K562 (cell line): ENCODE measurements around the gene ASB6.
A peak's percentile ranks its signal among the peaks of the same experiment; 100 is the strongest.

Experiments used
- CTCF ChIP-seq, 3 experiments: IDR thresholded peaks in 2 of 3; conservative IDR thresholded peaks in 1 of 3; 2 replicates each; pipeline ENCODE4 v1.5.1; 2011 to 2012; ENCODE audit warnings: low read length in 3 of 3, mild to moderate bottlenecking in 3 of 3, control low read depth in 2 of 3, improper control_type of control experiment in 1 of 3, inconsistent platforms in 1 of 3, low read depth in 1 of 3, mixed read lengths in 1 of 3, moderate library complexity in 1 of 3; ENCODE audit not compliant: insufficient read depth in 2 of 3
- ELF4 ChIP-seq: fragments of 450-650 bp; formaldehyde crosslinking; IDR thresholded peaks from 2 replicates; pipeline ENCODE4 v1.4.0; 2022; ENCODE audit warnings: missing genetic modification characterization
- EP300 ChIP-seq: IDR thresholded peaks from 2 replicates; pipeline ENCODE4 v1.6.1; 2012; ENCODE audit warnings: low read length, improper control_type of control experiment
- ETV6 ChIP-seq, 3 experiments: fragments of 150-350 bp in 1 of 3; sonication (generic) in 1 of 3; formaldehyde crosslinking in 1 of 3; IDR thresholded peaks; 2 replicates each; pipeline versions ENCODE4 v1.6.1 to v1.8.0; 2014 to 2022; ENCODE audit warnings: borderline replicate concordance in 2 of 3, low read depth in 2 of 3, antibody characterized with exemption in 1 of 3, low read length in 1 of 3, mild to moderate bottlenecking in 1 of 3, missing genetic modification reagents in 1 of 3
- FOXK1 ChIP-seq: sonication (generic); formaldehyde crosslinking; IDR thresholded peaks from 2 replicates; pipeline ENCODE4 v1.8.0; 2022; ENCODE audit warnings: missing genetic modification reagents, mild to moderate bottlenecking, borderline replicate concordance
- MLX ChIP-seq, 2 experiments: fragments of 450-650 bp in 1 of 2; sonication (generic) in 1 of 2; formaldehyde crosslinking; conservative IDR thresholded peaks; 2 replicates each; pipeline versions ENCODE4 v1.4.0 to v1.8.1; 2020 to 2022; ENCODE audit warnings: mild to moderate bottlenecking in 1 of 2, missing genetic modification reagents in 1 of 2
- MTA2 ChIP-seq: fragments of 450-650 bp; IDR thresholded peaks from 2 replicates; pipeline ENCODE4 v1.6.1; 2016; ENCODE audit warnings: low read depth
- POLR2AphosphoS5 ChIP-seq: IDR thresholded peaks from 2 replicates; pipeline ENCODE4 v1.6.1; 2011; ENCODE audit warnings: mild to moderate bottlenecking, low read depth, low read length, moderate library complexity; ENCODE audit not compliant: control insufficient read depth, insufficient read depth
- REST ChIP-seq, 2 experiments: fragments of 450-650 bp; formaldehyde crosslinking in 1 of 2; IDR thresholded peaks; 2 replicates each; pipeline versions ENCODE4 v1.4.0 to v1.6.1; 2014 to 2020; ENCODE audit warnings: mild to moderate bottlenecking in 2 of 2, borderline replicate concordance in 1 of 2, low read depth in 1 of 2
- SNAPC5 ChIP-seq: fragments of 250-450 bp; sonication (Bioruptor Pico); IDR thresholded peaks from 2 replicates; pipeline ENCODE4 v1.8.0; 2021; ENCODE audit warnings: moderate library complexity, mild to moderate bottlenecking, inconsistent platforms
- THRA ChIP-seq: fragments of 450-650 bp; IDR thresholded peaks from 2 replicates; pipeline ENCODE4 v1.6.1; 2017; ENCODE audit warnings: mild to moderate bottlenecking, moderate library complexity
- ZFPM2 ChIP-seq: fragments of 250-450 bp; sonication (Bioruptor Pico); IDR thresholded peaks from 2 replicates; pipeline ENCODE4 v1.5.1; 2022; ENCODE audit warnings: mild to moderate bottlenecking

- peak; percentile 74 to 94 (median 87) for TF ChIP-seq CTCF (IDR thresholded peaks at IDR 0.05 in 2 of 3, conservative IDR thresholded peaks at IDR 0.05 in 1 of 3; ENCODE audit: insufficient read depth in 2 of 3, low read depth in 1 of 3, low read length in 3 of 3)
- no peak for TF ChIP-seq SNAPC5
- no peak for TF ChIP-seq MTA2
- TF ChIP-seq POLR2AphosphoS5 = no peak
- TF ChIP-seq EP300 = 0 out of 2 replicates have a peak, but pooled peaks have one; percentile 5
- no peak for TF ChIP-seq ZFPM2 (CRISPR knock-in tag)
- no peak for TF ChIP-seq FOXK1 (CRISPR knock-in tag)
- TF ChIP-seq ELF4 (CRISPR knock-in tag) = no peak
- TF ChIP-seq REST (IDR thresholded peaks at IDR 0.05; ENCODE audit: borderline replicate concordance) = peak; percentile 89
- no peak for TF ChIP-seq REST (CRISPR knock-in tag; IDR thresholded peaks at IDR 0.05; ENCODE audit: low read depth)
- TF ChIP-seq ETV6 (IDR thresholded peaks at IDR 0.05; ENCODE audit: borderline replicate concordance in 1 of 2, low read depth in 2 of 2, low read length in 1 of 2) = no peak
- no peak for TF ChIP-seq ETV6 (CRISPR knock-in tag; IDR thresholded peaks at IDR 0.05; ENCODE audit: borderline replicate concordance)
- no peak for TF ChIP-seq MLX (CRISPR knock-in tag; conservative IDR thresholded peaks at IDR 0.05)
- no peak for TF ChIP-seq THRA
These were observed 31.3 kb downstream of the ASB6 start for GRCh38 chr9:129610473-129611306.
